Measurements from ENCODE around the gene NEDD4L. TPM values are rescaled to one million over a fixed set of nuclear protein-coding genes. Genes with fewer than 3 reads are reported as not detected.
A peak's percentile ranks its signal among the peaks of the same experiment; 100 is the strongest.

NEDD4L gene
- total RNA-seq, 8 experiments from 2014 or later: 51.2 to 394 (median 65.0) TPM

DNA sequence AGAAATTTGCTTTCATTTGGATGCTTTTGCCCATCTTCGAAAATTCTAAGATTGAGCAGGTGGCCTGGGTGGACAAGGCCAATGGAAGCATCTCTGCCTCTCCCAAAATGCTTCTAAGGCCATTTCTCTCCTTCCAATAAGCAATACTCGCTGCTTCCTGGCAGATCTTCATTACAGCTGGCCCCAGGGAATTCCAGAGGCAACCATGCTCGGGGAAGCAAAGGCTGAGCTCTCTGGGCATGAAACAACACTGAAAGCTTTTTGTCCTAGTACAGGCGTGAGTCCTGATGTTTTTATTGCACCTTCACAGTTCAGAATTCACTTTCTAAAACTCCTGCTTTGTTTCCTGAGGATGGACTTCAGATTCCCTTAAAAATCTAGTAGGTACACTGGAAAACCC is 11.8 kb upstream of the NEDD4L start:
- in situ Hi-C loops (cut with MboI; ENCODE audit: low pct_unique_long_range_greater_than_20kb in 2 of 9, low sequenced_read_pairs in 9 of 9, unreplicated experiment in 9 of 9): loop anchor here in 5 of 9 experiments (25.0 kb wide), 2 partner anchors 145 to 455 kb away; no protein-coding TSS in a partner anchor
- Histone ChIP-seq H3K4me1 (replicated peaks in 1 of 2) (peaks cover 0 to 7% of the 10 kb centered on the region in 2 donors), H3K27ac (no peak overlapping the region), H3K4me3 (no peak overlapping the region)
- 50 to 100% (median 68%) methylated on average over 1 to 4 of the region's 4 CpGs; no CpG with 5 or more reads in 3 of the 10 experiments for WGBS, 10 experiments
- no peak for ATAC-seq (replicated peaks in 6 of 8)

DNA sequence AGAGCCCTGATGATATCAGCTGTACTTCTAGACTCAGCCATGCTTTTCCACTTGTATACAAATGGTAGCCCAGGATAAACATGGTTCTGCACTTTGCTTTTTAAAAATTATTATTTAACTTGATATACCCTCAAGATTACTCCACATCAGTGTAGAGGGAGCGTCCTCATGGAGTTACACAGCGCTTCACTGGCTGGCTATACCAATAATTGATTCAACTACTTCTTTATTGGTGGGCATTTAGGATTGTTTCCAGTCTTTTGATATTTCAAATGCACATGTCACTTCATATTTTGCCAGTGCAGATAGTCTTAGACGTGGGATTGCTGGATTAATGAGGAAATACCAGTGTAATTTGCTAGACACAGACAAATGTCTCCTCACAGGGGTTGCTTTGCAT is 10.8 kb upstream of the NEDD4L start:
- Histone ChIP-seq H3K27ac (no peak overlapping the region), H3K4me1 (replicated peaks in 1 of 2) (peaks cover 0 to 7% of the 10 kb centered on the region in 2 donors), H3K4me3 (no peak overlapping the region)
- in situ Hi-C loops (cut with MboI; ENCODE audit: low pct_unique_long_range_greater_than_20kb in 2 of 9, low sequenced_read_pairs in 9 of 9, unreplicated experiment in 9 of 9): loop anchor here in 5 of 9 experiments (25.0 kb wide), 2 partner anchors 146 to 454 kb away; no protein-coding TSS in a partner anchor
- 0 to 100% (median 75%) methylated on average over 1 to 3 of the region's 3 CpGs; no CpG with 5 or more reads in 3 of the 10 experiments for WGBS, 10 experiments
- no peak for ATAC-seq (replicated peaks in 6 of 8)

DNA sequence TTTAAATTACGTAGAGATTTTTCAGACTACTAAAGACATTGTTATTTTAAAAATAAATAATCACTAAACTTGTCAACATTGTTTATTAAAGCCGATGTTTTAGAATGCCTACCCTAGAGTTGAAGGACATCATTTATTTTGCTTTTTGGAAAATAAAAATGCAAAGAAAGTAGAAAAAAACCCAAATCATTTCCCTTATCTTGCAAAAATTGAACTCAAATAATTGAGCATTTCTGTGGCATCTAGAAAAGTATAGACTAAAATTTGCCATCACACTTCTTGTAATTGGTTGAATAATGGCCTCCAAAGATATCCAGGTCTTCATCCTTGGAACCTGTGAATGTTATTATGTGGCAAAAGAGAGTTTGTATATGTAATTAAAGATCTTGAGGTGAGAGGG is 9.7 kb upstream of the NEDD4L start:
- WGBS, 10 experiments: 78 to 100% (median 93%) methylated on average over 1 to 2 of the region's 2 CpGs; no CpG with 5 or more reads in 2 of the 10 experiments
- in situ Hi-C loops (cut with MboI; ENCODE audit: low pct_unique_long_range_greater_than_20kb in 2 of 9, low sequenced_read_pairs in 9 of 9, unreplicated experiment in 9 of 9): loop anchor here in 5 of 9 experiments (25.0 kb wide), 2 partner anchors 147 to 453 kb away; no protein-coding TSS in a partner anchor

DNA sequence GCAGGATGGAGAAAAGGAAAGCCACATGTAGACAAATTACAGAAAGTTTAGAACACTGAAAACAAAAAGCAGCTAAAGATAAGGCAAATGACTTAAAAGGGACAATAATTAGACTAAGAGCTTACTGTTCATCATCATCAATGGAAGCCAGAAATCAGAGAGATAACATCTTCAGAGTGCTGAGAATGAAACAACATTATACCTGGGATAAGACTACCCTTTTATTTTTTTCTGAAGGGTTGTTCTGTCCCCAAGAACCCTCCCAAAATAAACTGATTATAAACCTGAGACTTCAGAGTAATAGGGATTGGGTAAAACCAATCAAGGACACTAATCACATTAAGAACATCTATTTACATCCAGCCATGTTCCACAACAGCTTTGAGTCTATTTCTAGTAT is 6.9 kb upstream of the NEDD4L start:
- H3K4me3 ChIP-seq: no peak overlapping the region
- no peak for ATAC-seq (replicated peaks in 6 of 8)
- in situ Hi-C loops (cut with MboI; ENCODE audit: low pct_unique_long_range_greater_than_20kb in 2 of 9, low sequenced_read_pairs in 9 of 9, unreplicated experiment in 9 of 9): loop anchor here in 5 of 9 experiments (25.0 kb wide), 2 partner anchors 150 to 450 kb away; no protein-coding TSS in a partner anchor
- no peak overlapping the region for H3K27ac ChIP-seq
- peaks cover 0 to 7% of the 10 kb centered on the region in 2 donors for H3K4me1 ChIP-seq (replicated peaks in 1 of 2)

More for the DNA sequence above, 9.7 kb upstream of the NEDD4L start:
- peaks cover 0 to 7% of the 10 kb centered on the region in 2 donors for H3K4me1 ChIP-seq (replicated peaks in 1 of 2)
- H3K4me3 ChIP-seq: no peak overlapping the region
- H3K27ac ChIP-seq: no peak overlapping the region
- ATAC-seq (replicated peaks in 6 of 8): no peak

DNA sequence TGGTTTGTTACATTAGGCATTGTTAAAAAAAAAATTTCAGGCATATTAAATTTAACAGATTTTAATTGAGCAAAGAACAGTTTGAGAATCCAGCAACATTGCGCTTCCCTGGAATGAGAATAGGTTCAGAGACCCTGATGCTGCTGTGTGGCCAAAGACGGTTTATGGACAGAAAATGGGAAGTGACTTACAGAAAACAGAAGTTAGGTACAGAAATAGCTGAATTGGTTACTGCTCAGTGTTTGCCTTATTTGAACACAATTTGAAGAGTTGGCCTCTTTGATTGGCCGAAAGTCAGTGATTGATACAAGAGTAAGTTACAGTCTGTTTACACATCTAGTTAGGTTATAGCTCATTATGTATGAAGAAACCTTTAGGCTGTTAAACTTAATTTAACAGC is 6.0 kb upstream of the NEDD4L start:
- Histone ChIP-seq H3K27ac (no peak overlapping the region), H3K4me1 (replicated peaks in 1 of 2) (peaks cover 0 to 3% of the 10 kb centered on the region in 2 donors), H3K4me3 (no peak overlapping the region)
- in situ Hi-C loops (cut with MboI; ENCODE audit: low pct_unique_long_range_greater_than_20kb in 2 of 9, low sequenced_read_pairs in 9 of 9, unreplicated experiment in 9 of 9): loop anchor here in 5 of 9 experiments (25.0 kb wide), 2 partner anchors 151 to 449 kb away; no protein-coding TSS in a partner anchor
- no peak for ATAC-seq (replicated peaks in 6 of 8)
- 83 to 96% (median 92%) methylated on average over 2 to 3 of the region's 3 CpGs for WGBS, 10 experiments

DNA sequence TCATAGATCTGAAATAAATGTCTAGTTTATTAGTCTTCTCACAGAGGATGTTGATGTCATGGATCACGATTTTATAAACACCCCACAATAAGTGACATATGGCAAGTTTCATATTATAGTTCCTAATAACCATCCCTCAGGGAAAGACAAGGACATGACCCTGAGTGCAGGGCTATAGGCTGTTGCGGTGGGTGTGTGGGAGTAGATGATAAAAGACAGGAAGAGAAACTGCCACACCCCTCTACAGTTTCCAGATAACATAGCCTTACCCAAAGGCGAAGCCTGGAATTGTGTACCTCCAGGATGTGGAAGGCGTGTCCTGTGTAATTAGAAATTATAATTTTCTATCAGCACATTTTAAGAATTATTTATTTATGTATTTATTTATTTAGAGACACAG is 2.4 kb upstream of the NEDD4L start:
- WGBS, 10 experiments: 4 to 100% (median 56%) methylated on average over 1 to 4 of the region's 4 CpGs; no CpG with 5 or more reads in 2 of the 10 experiments
- Histone ChIP-seq H3K4me3 (no peak overlapping the region), H3K4me1 (replicated peaks in 1 of 2) (peaks cover 0 to 5% of the 10 kb centered on the region in 2 donors), H3K27ac (no peak overlapping the region)
- ATAC-seq (replicated peaks in 6 of 8): peak in 1 of 8 experiments; percentile 2
- in situ Hi-C loops (cut with MboI; ENCODE audit: low pct_unique_long_range_greater_than_20kb in 2 of 9, low sequenced_read_pairs in 9 of 9, unreplicated experiment in 9 of 9): loop anchor here in 5 of 9 experiments (25.0 kb wide), 2 partner anchors 154 to 446 kb away; no protein-coding TSS in a partner anchor

DNA sequence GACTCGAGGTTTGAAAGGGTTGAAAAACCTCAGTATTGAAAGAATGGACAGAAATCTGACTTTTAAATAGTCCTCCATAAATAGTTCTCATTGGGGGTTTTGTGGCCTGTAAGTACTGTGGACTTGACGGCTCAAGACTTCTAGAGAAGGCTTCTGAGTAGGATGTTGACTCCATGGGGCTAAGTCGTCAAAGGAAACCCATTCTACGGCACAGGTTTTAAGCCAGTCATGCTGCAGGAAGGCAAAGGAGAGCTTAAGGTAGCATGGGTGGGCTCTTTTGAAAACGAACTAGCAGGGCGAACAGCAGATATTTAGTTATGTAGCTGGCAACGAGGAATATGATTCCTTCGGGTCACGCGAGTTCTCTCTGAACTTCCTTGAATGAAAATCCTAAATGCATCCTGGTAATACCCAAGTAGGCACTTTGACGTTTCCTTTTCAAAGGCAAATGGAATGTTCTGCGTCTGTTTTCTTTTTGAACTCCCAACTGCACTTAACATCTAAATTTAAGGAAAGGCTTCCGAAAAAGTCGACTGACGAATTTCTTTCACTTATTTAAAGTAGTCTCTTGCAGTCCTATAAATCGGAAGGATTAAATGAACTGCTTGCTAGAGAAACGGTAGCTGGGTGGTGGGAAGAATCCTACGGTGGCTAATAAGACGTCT is 1.1 kb upstream of the NEDD4L start:
- peak in 1 of 8 experiments; percentile 1 for ATAC-seq (replicated peaks in 6 of 8)
- Histone ChIP-seq H3K4me3 (peak overlapping the region; percentile 50 to 87 (median 67)), H3K4me1 (replicated peaks in 1 of 2) (peaks cover 4 to 15% of the 10 kb centered on the region in 2 donors), H3K27ac (no peak overlapping the region)
- in situ Hi-C loops (cut with MboI; ENCODE audit: low pct_unique_long_range_greater_than_20kb in 2 of 9, low sequenced_read_pairs in 9 of 9, unreplicated experiment in 9 of 9): loop anchor here in 5 of 9 experiments (25.0 kb wide), 2 partner anchors 156 to 444 kb away; no protein-coding TSS in a partner anchor
- 0 to 13% (median 5%) methylated on average over 2 to 18 of the region's 19 CpGs; no CpG with 5 or more reads in 1 of the 10 experiments for WGBS, 10 experiments

DNA sequence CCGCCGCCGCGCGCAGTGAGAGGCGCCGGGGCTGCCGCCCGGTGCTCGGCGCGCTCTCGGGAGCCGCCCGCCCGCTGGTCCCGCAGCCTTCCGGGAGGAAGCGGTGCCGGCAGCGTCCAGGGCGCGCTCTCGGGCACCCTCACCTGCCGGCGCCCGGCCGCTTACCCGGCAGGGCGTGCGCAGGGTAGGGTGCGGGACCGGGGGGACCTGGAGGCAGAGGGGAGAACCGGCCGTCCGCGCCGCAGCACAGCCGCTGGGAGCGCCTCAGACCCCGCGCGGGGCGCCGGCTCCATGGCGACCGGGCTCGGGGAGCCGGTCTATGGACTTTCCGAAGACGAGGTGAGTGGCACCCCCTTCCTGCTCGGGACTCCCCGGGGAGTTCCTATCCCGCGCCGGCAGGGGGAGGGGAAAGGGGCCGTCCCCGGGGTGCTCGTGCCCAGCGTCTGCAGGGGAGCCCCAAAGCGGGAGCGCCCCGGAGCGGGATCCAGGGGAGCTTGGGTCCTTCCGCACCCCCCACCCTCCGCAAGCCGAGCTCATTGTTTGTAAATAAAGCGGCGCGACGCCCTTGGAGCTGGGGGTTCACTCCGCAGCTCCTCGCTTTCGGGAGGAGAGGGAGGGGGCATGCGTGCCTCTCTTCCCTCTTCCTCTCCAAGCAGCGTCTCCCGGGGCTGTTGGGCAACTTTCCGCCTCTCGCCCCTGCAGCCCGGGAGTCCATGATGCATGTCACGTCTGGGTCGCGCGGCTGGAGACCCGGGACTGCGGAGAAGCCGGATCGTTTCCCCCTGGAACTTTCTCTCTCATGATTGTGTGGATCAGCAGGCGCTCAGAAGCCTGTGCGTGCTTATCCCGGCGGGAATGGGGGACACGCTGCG is 580 bp downstream of the NEDD4L start:
- Histone ChIP-seq H3K4me3 (peak overlapping the region; percentile 50 to 87 (median 67)), H3K4me1 (replicated peaks in 1 of 2) (peaks cover 15% of the 10 kb centered on the region in 2 donors), H3K27ac (peak overlapping the region; percentile 64 to 80)
- in situ Hi-C loops (cut with MboI; ENCODE audit: low pct_unique_long_range_greater_than_20kb in 2 of 9, low sequenced_read_pairs in 9 of 9, unreplicated experiment in 9 of 9): loop anchor here in 5 of 9 experiments (25.0 kb wide), 2 partner anchors 157 to 443 kb away; no protein-coding TSS in a partner anchor
- peak; percentile 10 to 52 (median 41) for ATAC-seq (replicated peaks in 6 of 8)
- WGBS, 10 experiments: 0 to 3% (median 1%) methylated on average over 5 to 23 of the region's 94 CpGs; no CpG with 5 or more reads in 5 of the 10 experiments

DNA sequence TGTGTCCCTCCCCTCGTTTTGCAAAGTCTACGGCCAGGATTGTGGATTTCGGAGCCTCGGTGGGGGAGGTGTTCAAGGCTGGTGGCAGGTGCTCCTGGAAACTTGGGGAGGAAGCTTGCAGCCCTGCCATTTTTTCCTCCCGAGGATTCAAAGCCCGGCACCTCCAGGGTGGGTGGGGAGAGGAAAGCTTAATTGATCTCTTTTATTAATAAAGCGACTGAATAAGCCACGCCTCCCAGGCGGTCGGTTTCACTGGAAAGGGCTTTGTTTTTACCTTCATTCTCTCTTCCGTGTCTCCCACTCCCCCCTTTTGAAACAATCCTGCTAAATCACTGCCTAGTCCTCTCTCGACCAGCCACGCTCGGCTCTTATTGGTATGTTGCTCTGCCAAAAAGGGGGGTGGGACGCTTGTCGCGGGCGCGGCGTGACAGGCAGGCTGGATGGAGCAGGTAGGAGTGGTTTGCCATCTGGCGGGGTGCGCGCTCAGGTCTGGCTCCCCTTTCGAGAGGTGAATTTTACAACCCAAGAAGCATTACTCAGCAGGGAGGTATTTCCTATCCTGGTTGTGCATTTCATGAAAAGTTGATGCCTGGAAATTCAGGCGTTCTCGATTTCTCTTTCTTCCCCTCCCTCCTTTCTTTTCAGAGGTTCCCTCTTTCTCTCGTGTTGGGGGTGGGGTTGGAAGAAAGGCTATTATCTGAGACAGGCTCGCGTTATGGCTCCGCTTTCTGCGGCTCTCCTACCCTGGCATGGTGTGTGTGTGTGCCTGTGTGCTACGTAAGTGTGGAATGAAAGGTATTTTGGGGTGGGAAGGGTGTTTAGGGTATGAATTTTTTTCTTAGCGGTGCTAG is 1.4 kb downstream of the NEDD4L start:
- ATAC-seq (replicated peaks in 6 of 8): peak; percentile 2 to 17 (median 10)
- in situ Hi-C loops (cut with MboI; ENCODE audit: low pct_unique_long_range_greater_than_20kb in 2 of 9, low sequenced_read_pairs in 9 of 9, unreplicated experiment in 9 of 9): loop anchor here in 5 of 9 experiments (25.0 kb wide), 2 partner anchors 158 to 442 kb away; no protein-coding TSS in a partner anchor
- Histone ChIP-seq H3K4me1 (replicated peaks in 1 of 2) (peaks cover 15% of the 10 kb centered on the region in 2 donors), H3K27ac (peak overlapping the region; percentile 64 to 80), H3K4me3 (peak overlapping the region; percentile 50 to 87 (median 67))
- WGBS, 10 experiments: 0 to 33% (median 3%) methylated on average over 1 to 19 of the region's 33 CpGs; no CpG with 5 or more reads in 1 of the 10 experiments

DNA sequence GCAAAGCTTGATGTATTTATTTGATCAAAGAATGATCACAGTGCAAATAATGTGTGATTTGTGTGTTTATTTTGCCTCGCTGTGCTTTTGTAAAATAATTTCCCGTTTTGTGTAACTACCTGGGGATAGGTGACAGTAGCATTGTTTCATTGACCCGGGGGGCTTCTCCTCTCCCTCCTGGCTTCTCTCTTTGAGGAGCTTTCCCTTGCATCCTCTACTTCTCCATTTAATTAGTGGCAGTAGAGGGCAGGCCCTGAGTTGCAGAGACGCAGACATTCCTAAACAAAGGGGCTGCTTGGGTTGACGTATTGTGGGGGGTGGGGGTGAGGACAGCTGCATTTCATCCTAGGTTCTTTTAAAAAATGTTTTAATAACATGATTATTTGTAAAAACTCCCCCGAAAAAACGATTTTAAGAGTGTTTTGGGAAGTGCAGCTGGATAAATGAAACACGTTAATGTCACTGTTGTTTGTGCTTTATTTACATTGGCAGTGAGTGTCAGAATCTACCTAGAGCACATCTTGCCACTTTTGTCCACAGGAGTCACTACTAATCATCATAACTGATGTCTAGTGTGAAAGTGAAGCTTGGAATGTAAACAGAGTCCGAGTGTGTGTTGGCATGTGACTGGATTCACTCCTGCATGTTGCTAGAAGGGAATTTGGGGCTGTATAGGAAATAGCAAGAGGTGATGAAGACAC is 2.2 kb downstream of the NEDD4L start:
- WGBS, 10 experiments: 0 to 29% (median 3%) methylated on average over 1 to 7 of the region's 9 CpGs; no CpG with 5 or more reads in 1 of the 10 experiments
- Histone ChIP-seq H3K27ac (peak overlapping the region; percentile 64 to 80), H3K4me1 (replicated peaks in 1 of 2) (peaks cover 15% of the 10 kb centered on the region in 2 donors), H3K4me3 (peak overlapping the region; percentile 50 to 87 (median 67))
- in situ Hi-C loops (cut with MboI; ENCODE audit: low pct_unique_long_range_greater_than_20kb in 2 of 9, low sequenced_read_pairs in 9 of 9, unreplicated experiment in 9 of 9): loop anchor here in 5 of 9 experiments (25.0 kb wide), 2 partner anchors 159 to 441 kb away; no protein-coding TSS in a partner anchor
- ATAC-seq (replicated peaks in 6 of 8): no peak

DNA sequence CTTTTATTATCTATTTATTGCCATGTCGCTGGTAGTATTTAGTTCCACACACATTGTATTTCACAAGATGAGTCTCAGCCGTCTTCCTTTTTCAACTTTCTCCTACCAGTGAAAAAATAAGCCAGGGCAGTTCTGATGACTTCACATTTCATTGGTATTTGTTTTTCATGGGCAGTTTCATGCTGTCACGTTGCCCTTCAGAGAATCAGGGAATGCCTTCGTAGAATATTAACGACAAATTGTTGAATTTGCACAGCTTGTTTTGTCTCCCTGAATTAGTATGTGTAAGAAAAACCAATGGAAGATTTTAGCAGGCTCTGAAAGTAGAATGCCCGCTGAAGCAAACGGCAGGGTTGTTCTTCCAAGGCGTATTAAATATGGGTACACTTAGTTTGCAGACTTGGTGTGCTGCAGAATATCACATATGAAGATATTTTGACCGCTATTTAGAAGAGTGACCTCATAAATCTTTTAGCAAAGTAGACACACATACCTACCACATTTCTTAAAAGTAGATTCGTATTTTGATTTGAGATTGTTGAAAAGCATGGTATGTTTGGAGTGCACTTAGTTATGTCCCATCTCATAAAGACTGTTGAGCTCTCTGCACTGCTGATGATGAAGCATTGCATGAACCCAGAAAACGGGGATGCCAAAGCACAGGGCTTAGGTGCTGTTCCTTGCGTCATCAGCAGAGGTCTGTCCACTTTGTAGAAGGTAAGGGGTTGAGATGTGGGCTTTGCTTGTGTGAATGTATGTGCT is 2.9 kb downstream of the NEDD4L start:
- Histone ChIP-seq H3K27ac (no peak overlapping the region), H3K4me3 (peak overlapping the region; percentile 50 to 87 (median 67)), H3K4me1 (replicated peaks in 1 of 2) (peaks cover 15% of the 10 kb centered on the region in 2 donors)
- ATAC-seq (replicated peaks in 6 of 8): no peak
- in situ Hi-C loops (cut with MboI; ENCODE audit: low pct_unique_long_range_greater_than_20kb in 2 of 9, low sequenced_read_pairs in 9 of 9, unreplicated experiment in 9 of 9): loop anchor here in 5 of 9 experiments (25.0 kb wide), 2 partner anchors 160 to 440 kb away; no protein-coding TSS in a partner anchor
- WGBS, 10 experiments: 41 to 88% (median 65%) methylated on average over 3 to 11 of the region's 12 CpGs
